HepG2 (cell line): ENCODE measurements around the gene ELMO2. TPM values are rescaled to one million over a fixed set of nuclear protein-coding genes. Genes with fewer than 3 reads are reported as not detected.

Experiments used
- ATRX ChIP-seq: sonication (generic); formaldehyde crosslinking; IDR thresholded peaks from 2 replicates; pipeline ENCODE4 v1.4.0; 2020; ENCODE audit warnings: missing genetic modification reagents, borderline replicate concordance
- E2F2 ChIP-seq: sonication (generic); formaldehyde crosslinking; IDR thresholded peaks from 2 replicates; pipeline ENCODE4 v1.4.0; 2020; ENCODE audit warnings: missing genetic modification reagents, borderline replicate concordance
- FOXM1 ChIP-seq: sonication (generic); formaldehyde crosslinking; IDR thresholded peaks from 2 replicates; pipeline ENCODE4 v1.5.0; 2020; ENCODE audit warnings: missing genetic modification reagents
- HNF1A ChIP-seq, 2 experiments: sonication (generic) in 1 of 2; formaldehyde crosslinking in 1 of 2; IDR thresholded peaks; 2 replicates each; pipeline versions ENCODE4 v1.4.0 to v1.6.1; 2016 to 2020; ENCODE audit warnings: borderline replicate concordance in 1 of 2, low read depth in 1 of 2, mild to moderate bottlenecking in 1 of 2, missing genetic modification reagents in 1 of 2
- KAT2B ChIP-seq: fragments of 150-350 bp; IDR thresholded peaks from 2 replicates; pipeline ENCODE4 v1.6.1; 2014; ENCODE audit warnings: low read depth, low read length, borderline replicate concordance
- PHF5A ChIP-seq: IDR thresholded peaks from one replicate; pipeline ENCODE4 v1.6.1; 2018; ENCODE audit warnings: low read depth, missing genetic modification reagents; ENCODE audit not compliant: unreplicated experiment
- SMARCC2 ChIP-seq: fragments of 450-650 bp; IDR thresholded peaks from 2 replicates; pipeline ENCODE4 v1.6.1; 2017; ENCODE audit warnings: antibody characterized with exemption, mild to moderate bottlenecking
- TBX2 ChIP-seq: sonication (generic); formaldehyde crosslinking; IDR thresholded peaks from 2 replicates; pipeline ENCODE4 v1.5.0; 2020; ENCODE audit warnings: missing genetic modification reagents, mild to moderate bottlenecking, borderline replicate concordance
- THAP7 ChIP-seq: sonication (generic); formaldehyde crosslinking; IDR thresholded peaks from 2 replicates; pipeline ENCODE4 v1.8.1; 2023; ENCODE audit warnings: mild to moderate bottlenecking, missing genetic modification reagents
- TRIM24 ChIP-seq: sonication (generic); formaldehyde crosslinking; IDR thresholded peaks from 2 replicates; pipeline ENCODE4 v1.8.0; 2022; ENCODE audit warnings: mild to moderate bottlenecking, missing genetic modification reagents
- ZBTB37 ChIP-seq: sonication (generic); formaldehyde crosslinking; IDR thresholded peaks from 2 replicates; pipeline ENCODE4 v1.4.0; 2020; ENCODE audit warnings: mild to moderate bottlenecking, missing genetic modification reagents
- ZKSCAN5 ChIP-seq: sonication (generic); formaldehyde crosslinking; IDR thresholded peaks from 2 replicates; pipeline ENCODE4 v1.5.1; 2020; ENCODE audit warnings: mild to moderate bottlenecking, missing genetic modification reagents
- ZNF180 ChIP-seq: sonication (generic); formaldehyde crosslinking; IDR thresholded peaks from 2 replicates; pipeline ENCODE4 v1.4.0; 2020; ENCODE audit warnings: low read depth, missing genetic modification reagents, borderline replicate concordance
- ZNF234 ChIP-seq: sonication (generic); formaldehyde crosslinking; conservative IDR thresholded peaks from 2 replicates; pipeline ENCODE4 v1.5.1; 2020; ENCODE audit warnings: mild to moderate bottlenecking, missing genetic modification reagents
- ZNF513 ChIP-seq: sonication (generic); formaldehyde crosslinking; conservative IDR thresholded peaks from 2 replicates; pipeline ENCODE4 v1.5.0; 2020; ENCODE audit warnings: missing genetic modification reagents
- ZNF562 ChIP-seq: sonication (generic); formaldehyde crosslinking; IDR thresholded peaks from 2 replicates; pipeline ENCODE4 v1.8.0; 2022; ENCODE audit warnings: missing genetic modification reagents, borderline replicate concordance
- ZNF563 ChIP-seq: sonication (generic); formaldehyde crosslinking; IDR thresholded peaks from 2 replicates; pipeline ENCODE4 v1.8.0; 2022; ENCODE audit warnings: mild to moderate bottlenecking, moderate library complexity, missing genetic modification reagents
- ZNF670 ChIP-seq: sonication (generic); formaldehyde crosslinking; IDR thresholded peaks from 2 replicates; pipeline ENCODE4 v1.8.0; 2022; ENCODE audit warnings: mild to moderate bottlenecking, missing genetic modification reagents, borderline replicate concordance
- ZNF749 ChIP-seq: sonication (generic); formaldehyde crosslinking; IDR thresholded peaks from 2 replicates; pipeline ENCODE4 v1.8.0; 2022; ENCODE audit warnings: mild to moderate bottlenecking, missing genetic modification reagents, moderate library complexity, borderline replicate concordance
- polyA plus RNA-seq, 8 experiments: library from polyadenylated mRNA; depleted of rRNA in 3 of 8; stranded (reverse) in 7 of 8; unstranded in 1 of 8; fragments of >200 nt; fragmentation: Illumina TruSeq in 4 of 8; extraction: Trizol in 4 of 8; gene quantifications; 2 replicates each; pipeline versions ENCODE4 v1.2.1 to v1.2.3, GENCODE V29; 2011 to 2016; ENCODE audit warnings: low read depth in 4 of 8, missing spikeins in 1 of 8, mixed read lengths in 1 of 8; ENCODE audit not compliant: insufficient read depth in 1 of 8
- total RNA-seq, 5 experiments: library from RNA; depleted of rRNA; stranded (reverse); fragments of >200 nt; fragmentation: Illumina TruSeq; extraction: Trizol; gene quantifications; 2 replicates each; pipeline ENCODE4 v1.2.3, GENCODE V29; 2016; ENCODE audit warnings: low read depth in 1 of 5

The ELMO2 gene
- total and polyA plus RNA-seq, 2 of the 13 experiments (the other 11 are each of a cell fraction or from before 2014, with no cell fraction given), result 30.6 to 35.7 TPM

GRCh38 chr20:46331611-46332361 is 74.6 kb downstream of the ELMO2 start (continued):
- TF ChIP-seq HNF1A (IDR thresholded peaks at IDR 0.05; ENCODE audit: low read depth) (peak; percentile 40; the same call in 1 of the 2 replicates), HNF1A (CRISPR knock-in tag; IDR thresholded peaks at IDR 0.05; ENCODE audit: borderline replicate concordance) (no peak), ZNF749 (CRISPR knock-in tag) (no peak), ZNF670 (CRISPR knock-in tag) (no peak), TBX2 (peak; percentile 31; the same call in 1 of the 2 replicates), ZNF563 (CRISPR knock-in tag) (no peak), ATRX (no peak), E2F2 (CRISPR knock-in tag) (no peak), ZNF513 (no peak), TRIM24 (no peak), KAT2B (no peak), THAP7 (no peak), SMARCC2 (no peak), PHF5A (CRISPR knock-in tag) (no peak), FOXM1 (CRISPR knock-in tag) (no peak), ZKSCAN5 (CRISPR knock-in tag) (no peak), ZBTB37 (CRISPR knock-in tag) (no peak), ZNF180 (CRISPR knock-in tag) (no peak), ZNF562 (CRISPR knock-in tag) (no peak), ZNF234 (CRISPR knock-in tag) (no peak)
